SK-N-MC (cell line): ENCODE measurements around the gene ZNF275.

ENCODE experiments used
- EZH2 ChIP-seq: fragments of 200-600 bp; sonication (generic); IDR thresholded peaks from one replicate; pipeline ENCODE4 v1.6.1; 2017; ENCODE audit warnings: antibody characterized with exemption
- FOXP2 ChIP-seq: optimal IDR thresholded peaks from 2 replicates; pipeline ENCODE3; 2011; ENCODE audit warnings: mild to moderate bottlenecking, moderate library complexity; ENCODE audit not compliant: insufficient read depth; ENCODE audit errors: extremely low read length, control extremely low read depth
- POLR2AphosphoS5 ChIP-seq: IDR thresholded peaks from 2 replicates; pipeline ENCODE4 v1.6.1; 2012; ENCODE audit warnings: mild to moderate bottlenecking, low read depth, low read length, borderline replicate concordance

DNA sequence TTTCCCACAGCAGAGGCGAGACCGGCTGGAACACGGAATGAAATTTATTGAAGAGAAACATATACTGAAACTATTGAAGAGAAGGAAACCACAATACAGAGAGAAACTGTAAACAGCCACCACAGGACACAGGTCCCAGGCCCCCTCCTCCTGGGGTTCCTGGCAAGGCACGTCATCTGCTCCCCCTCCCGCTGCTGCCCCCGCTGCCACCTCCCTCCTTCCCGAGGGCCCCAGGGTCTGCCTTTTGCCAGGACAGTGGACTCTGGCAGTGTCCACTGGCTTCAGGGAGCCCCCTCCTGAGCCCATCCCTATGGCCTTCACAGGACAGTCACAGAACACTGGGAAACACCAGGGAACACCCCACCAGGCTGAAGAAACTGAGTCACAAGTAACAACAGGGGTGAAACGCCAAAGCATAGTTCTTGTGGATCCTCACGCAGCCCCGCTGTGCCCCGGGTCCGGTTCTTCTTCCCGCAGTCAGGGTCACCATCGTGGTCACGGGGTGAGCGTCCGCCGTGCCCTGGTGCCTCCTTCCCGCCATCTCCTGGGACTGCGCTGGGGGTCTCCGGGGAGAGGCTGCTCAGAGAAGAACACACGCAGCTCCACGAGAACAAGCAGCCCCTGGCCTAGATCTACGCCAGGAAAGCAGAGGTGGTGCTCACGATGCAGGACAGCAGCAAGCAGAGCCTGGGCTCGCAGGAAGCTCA, 61.8 kb downstream of the ZNF275 start:
- no peak for TF ChIP-seq EZH2
- no peak for TF ChIP-seq POLR2AphosphoS5
- TF ChIP-seq FOXP2 = no peak
